Measurements from ENCODE around the gene MBNL2. TPM values are rescaled to one million over a fixed set of nuclear protein-coding genes. Genes with fewer than 3 reads are reported as not detected.

The MBNL2 gene
- total RNA-seq, 1 experiment from 2014 or later: 17.8 TPM

DNA sequence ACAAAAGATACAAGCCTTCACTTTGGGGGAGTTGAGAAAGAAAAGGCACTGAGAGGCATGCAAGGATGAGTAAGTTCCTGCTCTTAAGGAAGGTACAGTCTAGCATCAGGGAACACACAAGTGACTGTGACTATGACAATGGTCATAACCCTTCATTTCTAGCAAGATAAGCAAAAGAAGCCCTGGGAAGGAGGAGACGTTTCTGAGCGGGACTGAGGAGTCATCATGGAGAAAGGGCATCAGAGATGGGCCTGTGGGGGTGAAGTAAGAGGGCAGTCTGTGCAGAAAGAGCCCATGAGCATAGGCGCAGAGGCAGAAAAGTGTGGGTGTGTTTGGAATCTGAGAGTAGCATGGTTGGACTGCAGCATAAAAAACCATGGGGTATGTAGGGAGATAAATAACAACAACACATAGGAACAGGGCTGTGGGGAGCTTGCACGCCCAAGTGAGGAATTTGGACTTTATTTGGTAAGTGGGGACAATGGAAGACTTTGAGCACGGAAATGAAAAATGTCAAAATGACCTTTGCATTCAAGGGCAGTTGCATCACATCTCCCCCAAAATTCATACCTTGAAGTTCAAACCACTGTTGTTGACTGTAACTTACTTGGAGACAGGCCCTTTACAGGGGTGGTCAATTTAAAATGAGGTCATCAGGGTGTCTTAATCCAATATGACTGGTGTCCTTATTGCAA is 86.7 kb downstream of the MBNL2 start:
- peak overlapping the region; percentile 66 for H3K4me2 ChIP-seq (ENCODE audit: low read length)
- no peaks in the 10 kb centered on the region for H3K9me3 ChIP-seq (ENCODE audit: low read length)
- H2AFZ ChIP-seq (ENCODE audit: low read length): no peak overlapping the region; the same call in 1 of the 2 replicates
- ATAC-seq (peak; percentile 44; the same call in 1 of the 2 replicates), DNase-seq (peak; percentile 44)
- H3K36me3 ChIP-seq (ENCODE audit: low read depth, low read length): no peaks in the 10 kb centered on the region
- no peaks in the 10 kb centered on the region for H3K9me2 ChIP-seq (replicated peaks; ENCODE audit: low read length)
- no peaks in the 10 kb centered on the region for H3F3A ChIP-seq (ENCODE audit: low read length, unreplicated experiment)
- CTCF ChIA-PET: no interaction called here
- H4K20me1 ChIP-seq (ENCODE audit: low read length): no peaks in the 10 kb centered on the region
- H3K4me3 ChIP-seq (ENCODE audit: low read length): no peak overlapping the region
- peak overlapping the region; percentile 88 for H3K27ac ChIP-seq (ENCODE audit: low read length)
- H3K9ac ChIP-seq (ENCODE audit: low read length): peak overlapping the region; percentile 37
- no peaks in the 10 kb centered on the region for H3K27me3 ChIP-seq (ENCODE audit: low read length)
- no TSS peak for BruUV-seq (replicated peaks)
- H3K4me1 ChIP-seq (ENCODE audit: insufficient read depth, low read length): peaks cover 26% of the 10 kb centered on the region
- intact Hi-C loops (cut with micrococcal nuclease): no loop called here
- TF ChIP-seq, protein P1, sequence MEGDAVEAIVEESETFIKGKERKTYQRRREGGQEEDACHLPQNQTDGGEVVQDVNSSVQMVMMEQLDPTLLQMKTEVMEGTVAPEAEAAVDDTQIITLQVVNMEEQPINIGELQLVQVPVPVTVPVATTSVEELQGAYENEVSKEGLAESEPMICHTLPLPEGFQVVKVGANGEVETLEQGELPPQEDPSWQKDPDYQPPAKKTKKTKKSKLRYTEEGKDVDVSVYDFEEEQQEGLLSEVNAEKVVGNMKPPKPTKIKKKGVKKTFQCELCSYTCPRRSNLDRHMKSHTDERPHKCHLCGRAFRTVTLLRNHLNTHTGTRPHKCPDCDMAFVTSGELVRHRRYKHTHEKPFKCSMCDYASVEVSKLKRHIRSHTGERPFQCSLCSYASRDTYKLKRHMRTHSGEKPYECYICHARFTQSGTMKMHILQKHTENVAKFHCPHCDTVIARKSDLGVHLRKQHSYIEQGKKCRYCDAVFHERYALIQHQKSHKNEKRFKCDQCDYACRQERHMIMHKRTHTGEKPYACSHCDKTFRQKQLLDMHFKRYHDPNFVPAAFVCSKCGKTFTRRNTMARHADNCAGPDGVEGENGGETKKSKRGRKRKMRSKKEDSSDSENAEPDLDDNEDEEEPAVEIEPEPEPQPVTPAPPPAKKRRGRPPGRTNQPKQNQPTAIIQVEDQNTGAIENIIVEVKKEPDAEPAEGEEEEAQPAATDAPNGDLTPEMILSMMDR (conservative IDR thresholded peaks at IDR 0.05; ENCODE audit: low read depth, low read length): no peak
- TF ChIP-seq EZH2 (IDR thresholded peaks at IDR 0.05; ENCODE audit: low read length, unreplicated experiment): no peak
- no peak for TF ChIP-seq EZH2phosphoT487 (IDR thresholded peaks at IDR 0.05; ENCODE audit: borderline replicate concordance, low read length)
- POLR2A ChIA-PET (ENCODE audit: unreplicated experiment): no interaction called here
- H3K79me2 ChIP-seq (ENCODE audit: low read length): no peaks in the 10 kb centered on the region

DNA sequence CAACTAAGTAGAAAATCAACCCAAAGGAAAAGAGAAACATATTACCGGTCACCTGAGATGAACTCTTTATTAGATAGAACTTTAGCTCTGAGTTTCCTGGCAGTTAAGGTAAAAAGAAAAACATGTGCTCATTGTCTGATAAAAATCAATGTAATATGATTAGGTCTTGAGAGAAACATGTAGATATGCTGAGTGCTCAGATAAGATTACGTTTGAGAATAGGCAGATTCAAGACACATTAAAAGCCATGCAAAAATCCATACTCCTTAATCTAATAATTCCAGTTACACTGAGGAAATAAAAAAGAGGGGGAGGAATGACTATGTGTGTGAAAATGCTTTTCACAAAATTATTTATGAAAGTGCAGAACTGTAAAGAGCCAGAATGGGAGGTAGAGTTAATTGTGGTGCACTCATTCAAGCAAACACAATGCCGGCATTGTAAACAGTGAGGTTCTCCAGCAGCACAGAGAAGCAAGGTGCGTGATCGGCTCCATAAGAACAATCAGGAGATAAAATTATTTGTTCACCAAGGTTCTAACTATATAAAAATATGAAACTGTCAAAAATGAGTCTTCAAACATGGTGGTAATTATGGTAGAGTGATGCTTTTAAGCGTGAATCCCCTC is 88.8 kb downstream of the MBNL2 start:
- H3K4me2 ChIP-seq (ENCODE audit: low read length): no peak overlapping the region
- no peak for ATAC-seq
- H2AFZ ChIP-seq (ENCODE audit: low read length): no peak overlapping the region
- ChIA-PET CTCF (no interaction called here), POLR2A (ENCODE audit: unreplicated experiment) (interaction anchor here (0.7 kb wide), 1 partner anchor 46 kb away, joined by 4 read pairs; no protein-coding TSS in a partner anchor)
- H3F3A ChIP-seq (ENCODE audit: low read length, unreplicated experiment): no peaks in the 10 kb centered on the region
- no peaks in the 10 kb centered on the region for H3K79me2 ChIP-seq (ENCODE audit: low read length)
- no peak overlapping the region for H3K9ac ChIP-seq (ENCODE audit: low read length)
- no peaks in the 10 kb centered on the region for H4K20me1 ChIP-seq (ENCODE audit: low read length)
- no peaks in the 10 kb centered on the region for H3K9me3 ChIP-seq (ENCODE audit: low read length)
- no TSS peak for BruUV-seq (replicated peaks)
- no peak overlapping the region for H3K27ac ChIP-seq (ENCODE audit: low read length)
- intact Hi-C loops (cut with micrococcal nuclease): no loop called here
- no peaks in the 10 kb centered on the region for H3K27me3 ChIP-seq (ENCODE audit: low read length)
- H3K36me3 ChIP-seq (ENCODE audit: low read depth, low read length): no peaks in the 10 kb centered on the region
- no peak for DNase-seq
- H3K9me2 ChIP-seq (replicated peaks; ENCODE audit: low read length): no peaks in the 10 kb centered on the region
- peaks cover 26% of the 10 kb centered on the region for H3K4me1 ChIP-seq (ENCODE audit: insufficient read depth, low read length)
- H3K4me3 ChIP-seq (ENCODE audit: low read length): no peak overlapping the region
- no peak for TF ChIP-seq EZH2phosphoT487 (IDR thresholded peaks at IDR 0.05; ENCODE audit: borderline replicate concordance, low read length)
- no peak for TF ChIP-seq EZH2 (IDR thresholded peaks at IDR 0.05; ENCODE audit: low read length, unreplicated experiment)
- TF ChIP-seq, protein P1 (conservative IDR thresholded peaks at IDR 0.05; ENCODE audit: low read depth, low read length): no peak

DNA sequence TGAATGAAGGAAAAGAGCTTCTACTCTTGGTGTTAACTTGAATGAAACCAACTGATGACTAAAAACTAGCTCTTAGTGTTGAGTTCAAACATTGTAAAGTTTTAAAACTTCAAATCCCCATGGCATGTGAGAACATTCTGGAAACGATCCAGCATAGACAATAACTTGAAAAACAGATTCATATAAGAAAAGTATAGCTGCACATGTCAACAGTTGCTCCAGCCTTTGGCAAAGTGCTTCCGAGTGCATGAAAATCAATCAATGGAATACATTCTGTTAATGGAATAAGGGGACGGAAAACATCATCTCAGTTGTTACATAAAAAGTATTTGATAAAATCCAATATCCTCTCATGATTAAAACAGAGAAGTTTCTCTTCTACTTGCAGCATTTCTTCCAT is 89.8 kb downstream of the MBNL2 start:
- Histone ChIP-seq H3K9me3 (ENCODE audit: low read length) (no peaks in the 10 kb centered on the region), H3K27ac (ENCODE audit: low read length) (no peak overlapping the region), H4K20me1 (ENCODE audit: low read length) (no peaks in the 10 kb centered on the region), H3K9ac (ENCODE audit: low read length) (no peak overlapping the region), H2AFZ (ENCODE audit: low read length) (no peak overlapping the region), H3K4me2 (ENCODE audit: low read length) (no peak overlapping the region), H3K4me1 (ENCODE audit: insufficient read depth, low read length) (peaks cover 22% of the 10 kb centered on the region), H3K9me2 (replicated peaks; ENCODE audit: low read length) (no peaks in the 10 kb centered on the region), H3F3A (ENCODE audit: low read length, unreplicated experiment) (no peaks in the 10 kb centered on the region), H3K79me2 (ENCODE audit: low read length) (no peaks in the 10 kb centered on the region), H3K4me3 (ENCODE audit: low read length) (no peak overlapping the region), H3K27me3 (ENCODE audit: low read length) (no peaks in the 10 kb centered on the region), H3K36me3 (ENCODE audit: low read depth, low read length) (no peaks in the 10 kb centered on the region)
- CTCF ChIA-PET: no interaction called here
- ATAC-seq: no peak
- intact Hi-C loops (cut with micrococcal nuclease): no loop called here
- TF ChIP-seq, protein P1 (conservative IDR thresholded peaks at IDR 0.05; ENCODE audit: low read depth, low read length): no peak
- no peak for TF ChIP-seq EZH2 (IDR thresholded peaks at IDR 0.05; ENCODE audit: low read length, unreplicated experiment)
- POLR2A ChIA-PET (ENCODE audit: unreplicated experiment): no interaction called here
- BruUV-seq (replicated peaks): no TSS peak
- DNase-seq: no peak

All from PC-3 (cell line).